ENCODE measurements around the gene CSF2RB.

CSF2RB gene

GRCh38 chr22:36971341-36972125 is 58.1 kb downstream of the CSF2RB start:
- TF ChIP-seq POLR2AphosphoS5 (IDR thresholded peaks at IDR 0.05; ENCODE audit: low read depth, low read length) (no peak), POU2F2 (IDR thresholded peaks at IDR 0.05; ENCODE audit: low read depth, low read length) (no peak), PAX5 (IDR thresholded peaks at IDR 0.05; ENCODE audit: insufficient read depth, low read length, severe bottlenecking) (no peak), SPI1 (IDR thresholded peaks at IDR 0.05; ENCODE audit: low read depth, low read length) (no peak), TAF1 (IDR thresholded peaks at IDR 0.05; ENCODE audit: low read depth, low read length) (no peak), POLR2A (IDR thresholded peaks at IDR 0.05; ENCODE audit: low read depth, low read length) (no peak)
- DNase-seq (ENCODE audit: insufficient read length, low spot score) (no peak), FAIRE-seq (no peak)

GRCh38 chr22:36976606-36977005 is 63.2 kb downstream of the CSF2RB start:
- no peak for TF ChIP-seq POU2F2 (IDR thresholded peaks at IDR 0.05; ENCODE audit: low read depth, low read length)
- TF ChIP-seq SPI1 (IDR thresholded peaks at IDR 0.05; ENCODE audit: low read depth, low read length) = no peak
- no peak for TF ChIP-seq POLR2AphosphoS5 (IDR thresholded peaks at IDR 0.05; ENCODE audit: low read depth, low read length)
- no peak for TF ChIP-seq PAX5 (IDR thresholded peaks at IDR 0.05; ENCODE audit: insufficient read depth, low read length, severe bottlenecking)
- TF ChIP-seq POLR2A (IDR thresholded peaks at IDR 0.05; ENCODE audit: low read depth, low read length) = no peak
- TF ChIP-seq TAF1 (IDR thresholded peaks at IDR 0.05; ENCODE audit: low read depth, low read length) = no peak
- no peak for FAIRE-seq
- no peak for DNase-seq (ENCODE audit: insufficient read length, low spot score)

GRCh38 chr22:36977401-36977861 is 64.0 kb downstream of the CSF2RB start:
- DNase-seq (ENCODE audit: insufficient read length, low spot score) (peak; percentile 62), FAIRE-seq (peak; percentile 94)
- no peak for TF ChIP-seq SPI1 (IDR thresholded peaks at IDR 0.05; ENCODE audit: low read depth, low read length)
- no peak for TF ChIP-seq POLR2AphosphoS5 (IDR thresholded peaks at IDR 0.05; ENCODE audit: low read depth, low read length)
- no peak for TF ChIP-seq TAF1 (IDR thresholded peaks at IDR 0.05; ENCODE audit: low read depth, low read length)
- no peak for TF ChIP-seq PAX5 (IDR thresholded peaks at IDR 0.05; ENCODE audit: insufficient read depth, low read length, severe bottlenecking)
- TF ChIP-seq POU2F2 (IDR thresholded peaks at IDR 0.05; ENCODE audit: low read depth, low read length) = peak; percentile 31; the same call in 1 of the 2 replicates
- no peak for TF ChIP-seq POLR2A (IDR thresholded peaks at IDR 0.05; ENCODE audit: low read depth, low read length)

- FAIRE-seq = peak; percentile 100
- DNase-seq (ENCODE audit: insufficient read length, low spot score) = peak; percentile 91
- TF ChIP-seq POLR2AphosphoS5 (IDR thresholded peaks at IDR 0.05; ENCODE audit: low read depth, low read length) (no peak), TAF1 (IDR thresholded peaks at IDR 0.05; ENCODE audit: low read depth, low read length) (no peak), PAX5 (IDR thresholded peaks at IDR 0.05; ENCODE audit: insufficient read depth, low read length, severe bottlenecking) (no peak), SPI1 (IDR thresholded peaks at IDR 0.05; ENCODE audit: low read depth, low read length) (no peak), POLR2A (IDR thresholded peaks at IDR 0.05; ENCODE audit: low read depth, low read length) (no peak), POU2F2 (IDR thresholded peaks at IDR 0.05; ENCODE audit: low read depth, low read length) (no peak)
These were observed 64.7 kb downstream of the CSF2RB start for GRCh38 chr22:36977947-36978660.

- no peak for TF ChIP-seq POU2F2 (IDR thresholded peaks at IDR 0.05; ENCODE audit: low read depth, low read length)
- no peak for TF ChIP-seq SPI1 (IDR thresholded peaks at IDR 0.05; ENCODE audit: low read depth, low read length)
- no peak for TF ChIP-seq POLR2A (IDR thresholded peaks at IDR 0.05; ENCODE audit: low read depth, low read length)
- DNase-seq (ENCODE audit: insufficient read length, low spot score) (no peak), FAIRE-seq (no peak)
These were observed 65.8 kb downstream of the CSF2RB start for GRCh38 chr22:36979016-36979910.

- FAIRE-seq = no peak
- DNase-seq (ENCODE audit: insufficient read length, low spot score) = no peak
- TF ChIP-seq POU2F2 (IDR thresholded peaks at IDR 0.05; ENCODE audit: low read depth, low read length) (no peak), SPI1 (IDR thresholded peaks at IDR 0.05; ENCODE audit: low read depth, low read length) (no peak), TAF1 (IDR thresholded peaks at IDR 0.05; ENCODE audit: low read depth, low read length) (no peak), PAX5 (IDR thresholded peaks at IDR 0.05; ENCODE audit: insufficient read depth, low read length, severe bottlenecking) (no peak), POLR2A (IDR thresholded peaks at IDR 0.05; ENCODE audit: low read depth, low read length) (no peak), POLR2AphosphoS5 (IDR thresholded peaks at IDR 0.05; ENCODE audit: low read depth, low read length) (no peak)
These were observed 67.9 kb downstream of the CSF2RB start for GRCh38 chr22:36981247-36981775.

- no peak for FAIRE-seq
- no peak for DNase-seq (ENCODE audit: insufficient read length, low spot score)
These were observed 68.7 kb downstream of the CSF2RB start for GRCh38 chr22:36982136-36982535.

GRCh38 chr22:36985211-36985889 is 71.9 kb downstream of the CSF2RB start:
- FAIRE-seq = no peak
- TF ChIP-seq PAX5 (IDR thresholded peaks at IDR 0.05; ENCODE audit: insufficient read depth, low read length, severe bottlenecking) = no peak
- TF ChIP-seq POLR2A (IDR thresholded peaks at IDR 0.05; ENCODE audit: low read depth, low read length) = no peak
- no peak for TF ChIP-seq POU2F2 (IDR thresholded peaks at IDR 0.05; ENCODE audit: low read depth, low read length)
- TF ChIP-seq TAF1 (IDR thresholded peaks at IDR 0.05; ENCODE audit: low read depth, low read length) = no peak
- TF ChIP-seq SPI1 (IDR thresholded peaks at IDR 0.05; ENCODE audit: low read depth, low read length) = no peak
- no peak for TF ChIP-seq POLR2AphosphoS5 (IDR thresholded peaks at IDR 0.05; ENCODE audit: low read depth, low read length)
- no peak for DNase-seq (ENCODE audit: insufficient read length, low spot score)

More at GRCh38 chr22:36982136-36982535, 68.7 kb downstream of the CSF2RB start:
- TF ChIP-seq TAF1 (IDR thresholded peaks at IDR 0.05; ENCODE audit: low read depth, low read length) (no peak), POLR2A (IDR thresholded peaks at IDR 0.05; ENCODE audit: low read depth, low read length) (no peak), SPI1 (IDR thresholded peaks at IDR 0.05; ENCODE audit: low read depth, low read length) (no peak), PAX5 (IDR thresholded peaks at IDR 0.05; ENCODE audit: insufficient read depth, low read length, severe bottlenecking) (no peak), POLR2AphosphoS5 (IDR thresholded peaks at IDR 0.05; ENCODE audit: low read depth, low read length) (no peak), POU2F2 (IDR thresholded peaks at IDR 0.05; ENCODE audit: low read depth, low read length) (no peak)
